ENCODE data around the gene BTG1.
A peak's percentile ranks its signal among the peaks of the same experiment; 100 is the strongest.
"Not testable (repeated sequence)": the region's sequence is repeated elsewhere in the genome, so short reads cannot be mapped to it uniquely, and the experiment has no call there.

BTG1 gene

DNA sequence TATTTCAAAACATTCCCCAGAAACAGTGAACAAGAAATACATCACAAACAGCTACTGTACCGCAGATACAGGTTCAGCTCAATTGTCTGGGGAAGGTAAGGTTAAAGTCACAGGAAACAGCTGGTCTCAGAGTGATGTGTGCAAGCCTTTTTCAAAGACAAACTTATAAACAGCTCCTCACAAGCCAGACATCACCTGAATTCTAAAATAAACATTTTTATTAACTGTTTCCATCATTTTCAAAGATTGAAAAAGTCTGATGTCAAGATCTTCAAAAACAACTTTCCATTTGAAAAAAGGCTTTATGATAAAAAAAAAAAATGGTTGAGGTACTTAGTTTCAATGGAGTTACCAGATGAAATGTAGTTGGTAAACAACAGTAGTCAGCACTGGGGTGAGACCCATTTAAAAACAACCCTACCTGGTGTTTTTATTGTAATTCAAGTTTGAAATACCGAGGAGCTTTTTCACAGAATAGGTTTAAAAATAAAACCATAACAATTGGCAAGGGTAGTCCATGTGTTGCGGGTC is 4.0 kb downstream of the BTG1 start:
- no peak for ATAC-seq
- no peaks in the 10 kb centered on the region for H3K9me3 Mint-ChIP-seq
- H3K27me3 Mint-ChIP-seq = no peaks in the 10 kb centered on the region
- peak overlapping the region; percentile 99 for H3K27ac Mint-ChIP-seq
- peak overlapping the region; percentile 95 for H3K4me3 Mint-ChIP-seq
- peaks cover 92% of the 10 kb centered on the region for H3K36me3 Mint-ChIP-seq
- peaks cover 33% of the 10 kb centered on the region for H3K4me1 Mint-ChIP-seq

DNA sequence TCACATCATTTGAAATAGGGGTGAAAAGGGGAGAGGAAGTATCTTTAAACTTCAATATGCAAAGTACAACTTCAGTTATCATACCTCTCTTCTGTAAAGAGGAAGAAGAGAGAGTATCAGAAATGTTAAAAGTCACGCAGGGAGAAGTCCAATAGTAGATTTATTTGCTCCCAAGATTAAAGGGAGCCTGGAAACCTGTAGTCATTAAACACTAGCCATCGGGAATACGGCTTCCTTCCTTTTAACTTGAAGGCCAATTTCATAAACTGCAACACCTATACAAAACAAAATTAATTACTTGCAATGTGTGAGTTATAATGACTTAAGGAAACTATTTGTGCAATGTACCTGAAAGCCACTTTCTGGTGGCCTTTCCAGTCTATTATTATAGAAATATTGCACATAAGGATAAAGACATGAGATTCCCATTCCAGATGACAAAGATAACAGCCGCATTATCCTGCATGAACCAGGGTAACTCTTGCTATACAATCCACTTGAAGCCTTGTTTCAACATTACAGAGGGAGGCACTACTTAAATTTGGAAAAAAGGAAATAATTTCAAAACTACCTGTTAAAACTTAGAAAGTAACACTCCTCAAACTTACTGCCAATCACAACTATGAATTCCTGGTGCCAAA is 4.6 kb downstream of the BTG1 start:
- H3K27me3 Mint-ChIP-seq = no peaks in the 10 kb centered on the region
- peak overlapping the region; percentile 99 for H3K27ac Mint-ChIP-seq
- peaks cover 39% of the 10 kb centered on the region for H3K4me1 Mint-ChIP-seq
- H3K4me3 Mint-ChIP-seq = peak overlapping the region; percentile 95
- peaks cover 92% of the 10 kb centered on the region for H3K36me3 Mint-ChIP-seq
- no peak for ATAC-seq
- H3K9me3 Mint-ChIP-seq = peaks cover 3% of the 10 kb centered on the region

DNA sequence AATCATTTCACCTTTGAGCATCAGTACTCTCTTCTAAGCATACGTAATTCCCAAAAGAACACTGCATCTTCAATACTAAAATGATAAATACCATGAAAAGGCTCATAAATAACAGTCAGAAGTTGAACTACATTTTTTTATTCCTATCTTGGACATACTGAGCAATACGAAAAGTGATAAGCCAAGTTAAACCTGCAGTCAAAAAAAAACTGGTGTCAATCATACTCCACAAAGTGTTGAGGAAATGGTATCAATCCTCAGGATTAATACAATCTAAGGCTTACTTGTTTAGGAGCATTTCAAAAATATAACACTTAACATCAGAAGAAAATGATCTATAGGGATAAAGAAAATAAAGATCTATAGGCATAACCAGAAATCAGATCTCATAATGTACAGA is 5.5 kb downstream of the BTG1 start:
- peak overlapping the region; percentile 99 for H3K27ac Mint-ChIP-seq
- H3K36me3 Mint-ChIP-seq = peaks cover 86% of the 10 kb centered on the region
- ATAC-seq = no peak
- H3K4me3 Mint-ChIP-seq = peak overlapping the region; percentile 95
- H3K4me1 Mint-ChIP-seq = peaks cover 48% of the 10 kb centered on the region
- H3K27me3 Mint-ChIP-seq = no peaks in the 10 kb centered on the region
- peaks cover 3% of the 10 kb centered on the region for H3K9me3 Mint-ChIP-seq

DNA sequence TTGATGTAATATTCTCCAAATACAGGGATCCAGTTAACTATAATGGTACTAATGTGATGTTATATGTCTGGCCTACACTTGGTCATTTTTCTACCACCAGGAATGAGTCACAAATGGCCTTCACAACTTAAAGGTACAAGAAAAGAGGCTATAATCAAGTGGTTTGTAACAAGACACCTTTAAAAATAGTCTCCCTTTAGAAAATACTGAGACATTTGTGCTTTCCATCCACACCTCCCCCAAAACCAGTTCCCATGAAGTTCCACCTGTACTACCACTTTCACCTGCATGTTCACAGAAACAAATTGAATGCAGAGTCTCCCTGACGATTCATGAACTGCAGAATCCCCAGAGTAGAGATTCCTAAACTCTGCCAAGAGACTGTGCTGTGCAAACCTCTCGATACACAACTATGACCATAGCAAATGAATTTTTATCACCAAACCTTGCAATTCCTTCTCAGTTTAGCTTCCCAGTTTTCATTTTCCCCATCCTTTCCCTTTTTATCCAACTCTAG is 6.0 kb downstream of the BTG1 start:
- H3K27ac Mint-ChIP-seq = peak overlapping the region; percentile 99
- peak overlapping the region; percentile 95 for H3K4me3 Mint-ChIP-seq
- no peak for ATAC-seq
- H3K36me3 Mint-ChIP-seq = peaks cover 82% of the 10 kb centered on the region
- peaks cover 3% of the 10 kb centered on the region for H3K9me3 Mint-ChIP-seq
- peaks cover 52% of the 10 kb centered on the region for H3K4me1 Mint-ChIP-seq
- no peaks in the 10 kb centered on the region for H3K27me3 Mint-ChIP-seq

DNA sequence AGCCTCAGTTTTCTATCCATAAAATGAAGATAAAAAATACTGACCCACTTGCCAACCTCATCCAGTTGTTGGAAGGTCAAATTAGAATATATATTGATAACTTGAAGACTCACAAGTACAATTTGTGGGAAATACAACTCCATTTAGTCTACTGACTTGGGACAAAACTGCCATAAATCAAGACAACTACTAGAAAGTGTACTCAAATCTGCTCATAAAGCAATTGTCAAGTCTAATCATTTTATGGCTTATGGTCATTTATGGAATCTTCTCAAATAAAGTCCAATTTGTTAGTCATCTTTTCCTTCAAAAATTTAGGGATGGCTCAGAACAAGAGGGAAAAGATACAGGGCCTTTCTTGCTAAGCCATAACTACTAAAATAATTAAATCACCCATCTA is 7.0 kb downstream of the BTG1 start:
- Mint-ChIP-seq H3K9me3 (peaks cover 3% of the 10 kb centered on the region), H3K4me1 (peaks cover 63% of the 10 kb centered on the region), H3K36me3 (peaks cover 71% of the 10 kb centered on the region), H3K27ac (peak overlapping the region; percentile 60), H3K27me3 (no peaks in the 10 kb centered on the region), H3K4me3 (peak overlapping the region; percentile 95)
- no peak for ATAC-seq

DNA sequence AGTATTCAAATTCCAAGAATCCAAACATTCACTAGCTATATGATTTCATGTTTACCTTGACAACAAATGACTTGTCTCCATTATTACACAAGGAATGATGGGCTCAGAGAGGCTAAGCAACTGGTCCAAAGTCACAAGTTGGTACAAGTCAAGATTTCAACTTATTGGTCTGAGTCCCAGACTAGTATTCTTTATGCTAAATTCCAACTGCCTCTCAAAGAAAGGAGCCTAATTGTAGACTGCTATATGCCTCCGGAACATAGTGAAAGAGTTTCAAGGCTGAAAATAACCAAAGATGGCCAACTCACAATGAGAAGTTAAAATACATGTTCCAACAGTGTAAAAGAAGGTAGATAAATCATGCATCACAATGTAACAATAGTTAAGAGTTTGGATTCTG is 7.5 kb downstream of the BTG1 start:
- peak overlapping the region; percentile 95 for H3K4me3 Mint-ChIP-seq
- no peak for ATAC-seq
- peak overlapping the region; percentile 60 for H3K27ac Mint-ChIP-seq
- H3K4me1 Mint-ChIP-seq = peaks cover 68% of the 10 kb centered on the region
- H3K36me3 Mint-ChIP-seq = peaks cover 66% of the 10 kb centered on the region
- H3K27me3 Mint-ChIP-seq = no peaks in the 10 kb centered on the region
- peaks cover 3% of the 10 kb centered on the region for H3K9me3 Mint-ChIP-seq

DNA sequence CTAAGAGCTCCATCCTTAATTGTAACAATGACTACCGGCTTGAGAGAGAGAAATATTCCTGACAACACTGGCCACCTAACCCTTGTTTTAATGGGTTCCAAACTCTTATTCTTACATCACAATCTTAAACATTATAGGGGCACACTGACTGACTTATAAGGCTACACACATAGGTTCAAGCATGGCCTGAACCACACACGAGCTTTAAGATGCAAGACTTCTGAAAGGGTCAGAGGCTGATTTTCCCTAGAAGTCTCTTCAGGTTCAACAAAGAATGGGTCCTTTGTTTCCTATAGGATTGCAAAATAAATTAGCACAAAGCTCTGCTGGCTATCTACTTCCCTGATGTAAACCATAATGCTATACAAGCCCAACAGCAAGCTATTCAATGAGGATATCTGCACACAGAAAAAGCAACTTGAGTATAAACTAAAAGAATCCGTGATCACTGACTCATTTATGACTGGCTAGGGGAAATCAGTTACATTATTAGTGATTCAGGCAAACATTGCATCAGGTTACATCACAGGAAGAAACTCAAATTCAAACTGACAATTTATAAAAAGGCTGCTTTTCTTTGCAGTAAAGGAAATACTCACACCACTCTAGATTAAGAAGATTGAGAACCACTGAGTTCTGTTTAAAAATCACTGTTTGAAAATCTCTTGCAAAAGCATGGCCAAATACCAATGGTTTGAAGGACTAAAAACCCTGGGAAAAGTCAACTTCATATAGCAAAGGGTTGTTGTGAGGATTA is 8.5 kb downstream of the BTG1 start:
- H3K27ac Mint-ChIP-seq = peak overlapping the region; percentile 23
- peaks cover 75% of the 10 kb centered on the region for H3K4me1 Mint-ChIP-seq
- H3K9me3 Mint-ChIP-seq = peaks cover 3% of the 10 kb centered on the region
- H3K4me3 Mint-ChIP-seq = peak overlapping the region; percentile 95
- no peak for ATAC-seq
- peaks cover 58% of the 10 kb centered on the region for H3K36me3 Mint-ChIP-seq
- no peaks in the 10 kb centered on the region for H3K27me3 Mint-ChIP-seq

DNA sequence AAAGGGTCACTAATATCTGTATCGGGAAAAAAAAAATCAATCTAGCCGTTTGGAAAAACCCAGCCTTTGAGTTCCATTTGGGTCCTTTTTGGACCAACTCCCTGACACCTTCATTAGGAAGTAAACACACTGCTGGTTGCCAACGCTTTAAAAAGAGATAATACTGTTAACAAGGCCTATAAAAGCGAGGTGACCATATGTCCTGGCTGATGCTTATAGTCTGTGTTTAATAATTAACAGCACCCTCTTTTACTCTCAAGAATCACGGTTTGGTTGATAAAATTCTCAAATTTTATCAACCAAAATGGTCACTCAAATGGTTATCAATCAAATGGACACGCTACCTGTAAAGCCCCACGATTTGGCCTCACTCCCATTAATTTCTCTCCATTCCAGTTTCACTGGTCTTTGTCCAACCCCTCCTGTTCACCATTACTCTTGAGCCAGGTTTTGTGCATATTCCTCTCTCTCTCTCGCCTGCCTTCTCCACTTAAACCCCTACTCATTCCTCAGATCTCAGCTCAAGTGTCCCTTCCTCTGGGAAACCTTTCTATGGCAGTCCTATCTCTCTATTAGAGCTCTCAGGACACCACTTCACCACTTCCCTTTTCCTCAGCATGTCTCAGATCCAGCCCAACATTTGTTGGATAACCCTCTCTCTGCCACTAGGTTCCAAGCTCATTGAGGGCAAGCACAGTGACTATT is 9.5 kb downstream of the BTG1 start:
- peaks cover 57% of the 10 kb centered on the region for H3K36me3 Mint-ChIP-seq
- peaks cover 3% of the 10 kb centered on the region for H3K9me3 Mint-ChIP-seq
- peak overlapping the region; percentile 95 for H3K4me3 Mint-ChIP-seq
- peak overlapping the region; percentile 23 for H3K27ac Mint-ChIP-seq
- no peak for ATAC-seq
- no peaks in the 10 kb centered on the region for H3K27me3 Mint-ChIP-seq
- H3K4me1 Mint-ChIP-seq = peaks cover 84% of the 10 kb centered on the region

DNA sequence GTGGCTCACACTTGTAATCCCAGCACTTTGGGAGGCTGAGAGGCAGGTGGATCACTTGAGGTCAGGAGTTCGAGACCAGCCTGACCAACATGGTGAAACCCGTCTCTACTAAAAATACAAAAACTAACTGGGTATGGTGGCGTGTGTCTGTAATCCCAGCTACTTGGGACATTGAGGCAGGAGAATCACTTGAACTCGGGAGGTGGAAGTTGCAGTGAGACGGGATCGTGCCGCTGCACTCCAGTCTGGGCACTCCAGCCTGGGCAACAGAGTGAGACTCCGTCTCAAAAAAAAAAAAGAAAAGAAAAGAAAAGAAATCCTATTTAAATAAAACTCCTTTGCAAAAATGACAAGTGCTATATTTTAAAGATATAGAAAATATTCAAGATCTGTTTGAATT is 10.1 kb downstream of the BTG1 start:
- peak overlapping the region; percentile 74 for H3K27ac Mint-ChIP-seq
- not testable (repeated sequence) for H3K9me3 Mint-ChIP-seq, H3K27me3 Mint-ChIP-seq, ATAC-seq
- H3K4me1 Mint-ChIP-seq = peaks cover 91% of the 10 kb centered on the region
- H3K36me3 Mint-ChIP-seq = peaks cover 56% of the 10 kb centered on the region
- peak overlapping the region; percentile 95 for H3K4me3 Mint-ChIP-seq

DNA sequence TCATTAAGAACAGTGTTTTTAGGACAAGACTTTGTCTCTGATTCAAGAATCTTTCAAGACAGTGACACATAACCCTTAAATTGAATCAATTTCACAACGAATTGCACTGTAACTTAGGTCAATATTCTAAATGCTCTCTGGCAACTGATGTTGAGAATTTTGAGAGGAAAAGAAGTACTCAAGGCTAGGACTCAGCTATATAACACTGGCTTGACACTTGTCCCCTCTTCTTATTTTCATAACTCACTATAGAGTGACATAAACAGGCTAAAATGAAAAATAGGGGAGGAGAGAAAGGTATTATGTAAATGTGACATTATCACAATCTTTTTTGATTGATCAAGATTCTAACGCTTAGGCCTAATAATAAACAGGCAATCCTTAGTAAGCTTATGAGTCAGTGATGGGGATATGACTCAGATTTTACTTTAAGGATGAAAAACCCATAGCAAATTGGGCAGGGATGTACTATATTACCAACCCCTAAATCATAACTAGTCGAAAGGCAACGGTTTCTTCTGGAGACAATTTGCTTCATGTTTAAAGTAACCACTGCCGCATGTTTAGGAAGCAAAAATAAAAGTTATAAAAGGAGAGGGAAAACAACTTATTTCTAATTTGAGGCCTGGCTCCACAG is 10.9 kb downstream of the BTG1 start:
- Mint-ChIP-seq H3K27ac (peak overlapping the region; percentile 74), H3K27me3 (no peaks in the 10 kb centered on the region), H3K4me3 (peak overlapping the region; percentile 70), H3K9me3 (peaks cover 3% of the 10 kb centered on the region), H3K4me1 (peaks cover 86% of the 10 kb centered on the region), H3K36me3 (peaks cover 51% of the 10 kb centered on the region)
- ATAC-seq = peak; percentile 47

DNA sequence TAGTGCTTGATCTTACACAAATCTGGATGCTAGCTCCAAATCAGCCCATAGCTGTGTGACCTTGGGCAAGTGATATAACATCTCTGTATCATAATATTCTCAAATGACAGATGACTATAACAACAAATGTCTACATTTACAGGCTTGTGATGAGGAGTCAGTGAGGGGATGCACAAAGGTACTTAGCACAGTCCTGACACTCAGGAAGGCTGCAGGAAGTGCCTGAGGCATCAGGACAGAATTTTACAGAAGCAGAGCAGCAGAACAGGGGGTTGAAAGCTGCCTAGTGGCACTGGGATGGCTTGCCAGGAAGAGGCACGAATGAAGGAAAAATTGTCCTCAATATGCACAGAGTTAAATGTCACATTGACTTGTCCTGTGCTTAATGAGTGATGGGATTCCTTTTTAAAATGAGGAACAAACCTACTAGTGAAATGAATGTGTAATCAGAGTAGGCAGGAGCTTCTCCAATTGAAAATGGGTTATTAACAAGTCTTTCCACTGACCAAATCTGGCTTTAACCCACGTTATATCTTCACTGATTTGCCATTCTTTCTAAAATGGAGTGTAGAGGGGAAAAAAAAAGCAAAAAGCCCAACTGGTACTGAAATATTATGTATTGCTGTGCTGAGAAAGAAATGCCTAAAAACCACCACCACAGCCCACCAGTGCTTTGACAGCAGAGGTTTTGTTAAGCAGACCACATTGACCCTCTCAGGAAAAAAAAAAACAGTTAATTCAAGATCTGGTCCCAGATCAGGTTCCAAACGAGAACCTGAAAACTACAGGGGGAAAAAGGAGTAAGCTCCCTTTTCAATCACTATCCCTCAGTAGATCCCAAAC is 11.6 kb downstream of the BTG1 start:
- no peaks in the 10 kb centered on the region for H3K27me3 Mint-ChIP-seq
- peak overlapping the region; percentile 74 for H3K27ac Mint-ChIP-seq
- peaks cover 90% of the 10 kb centered on the region for H3K4me1 Mint-ChIP-seq
- H3K36me3 Mint-ChIP-seq = peaks cover 54% of the 10 kb centered on the region
- peak overlapping the region; percentile 70 for H3K4me3 Mint-ChIP-seq
- ATAC-seq = peak; percentile 79
- H3K9me3 Mint-ChIP-seq = peaks cover 3% of the 10 kb centered on the region

DNA sequence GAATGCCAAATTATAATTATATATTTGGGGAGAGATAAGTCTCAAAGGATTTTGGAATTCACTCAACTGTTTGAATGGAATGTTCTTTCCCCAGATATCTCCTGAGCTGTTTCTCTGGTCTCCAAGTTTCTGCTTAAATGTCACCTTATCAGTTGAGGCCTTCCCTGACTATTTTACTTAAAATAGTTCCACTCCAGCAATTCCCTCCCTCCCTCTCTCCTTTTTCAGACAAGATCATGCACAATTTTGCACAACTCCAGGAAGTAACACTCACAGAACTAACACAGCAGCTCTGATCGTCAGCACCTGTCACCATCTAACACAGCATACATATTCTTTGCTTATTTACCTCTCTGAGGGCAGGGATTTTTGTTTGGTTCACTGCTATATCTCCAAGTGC is 12.5 kb downstream of the BTG1 start:
- peaks cover 51% of the 10 kb centered on the region for H3K36me3 Mint-ChIP-seq
- ATAC-seq = no peak
- peak overlapping the region; percentile 47 for H3K4me3 Mint-ChIP-seq
- peaks cover 86% of the 10 kb centered on the region for H3K4me1 Mint-ChIP-seq
- peaks cover 3% of the 10 kb centered on the region for H3K9me3 Mint-ChIP-seq
- H3K27ac Mint-ChIP-seq = peak overlapping the region; percentile 74
- H3K27me3 Mint-ChIP-seq = no peaks in the 10 kb centered on the region

DNA sequence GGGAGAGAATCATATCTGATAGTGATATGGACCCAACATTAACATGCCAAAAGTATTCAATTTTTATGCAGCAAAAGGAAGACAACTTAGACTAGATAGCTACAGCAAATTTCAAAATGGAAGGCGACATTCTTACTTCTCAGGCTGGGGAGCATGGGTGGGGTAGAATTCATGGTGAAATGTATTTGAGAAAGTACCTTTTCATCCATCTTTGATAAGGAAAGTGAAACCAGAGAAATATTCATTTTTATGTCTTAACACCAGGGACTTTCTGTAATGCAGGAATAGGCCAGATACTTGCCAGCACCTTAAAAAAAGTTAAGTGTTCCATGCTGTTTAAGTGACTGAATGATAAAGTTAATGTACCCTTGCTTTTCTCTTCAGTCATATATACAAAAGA is 13.4 kb downstream of the BTG1 start:
- Mint-ChIP-seq H3K9me3 (peaks cover 3% of the 10 kb centered on the region), H3K36me3 (peaks cover 50% of the 10 kb centered on the region), H3K27ac (peak overlapping the region; percentile 44), H3K4me3 (peak overlapping the region; percentile 35), H3K4me1 (peaks cover 78% of the 10 kb centered on the region), H3K27me3 (no peaks in the 10 kb centered on the region)
- ATAC-seq = no peak

DNA sequence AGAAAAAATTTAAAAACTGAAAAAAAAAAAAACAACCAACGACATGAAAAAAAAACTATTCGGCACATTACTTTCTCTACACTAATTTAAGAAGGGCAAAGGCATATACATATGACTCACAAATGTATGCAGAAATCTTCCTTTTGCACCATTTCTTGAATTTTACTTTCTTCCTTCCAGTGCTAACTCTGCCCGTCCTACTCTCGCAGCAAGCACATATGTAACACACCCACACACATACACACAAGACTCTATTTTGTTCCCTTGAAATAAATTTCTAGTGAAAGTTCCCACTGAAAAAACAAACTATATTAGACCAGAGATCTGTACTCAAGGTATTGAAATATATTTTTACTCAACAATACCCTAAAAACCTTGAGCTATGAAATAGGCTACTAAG is 14.6 kb downstream of the BTG1 start:
- H3K27ac Mint-ChIP-seq = peak overlapping the region; percentile 44
- H3K9me3 Mint-ChIP-seq = no peaks in the 10 kb centered on the region
- H3K4me3 Mint-ChIP-seq = peak overlapping the region; percentile 32
- ATAC-seq = no peak
- H3K4me1 Mint-ChIP-seq = peaks cover 74% of the 10 kb centered on the region
- peaks cover 44% of the 10 kb centered on the region for H3K36me3 Mint-ChIP-seq
- no peaks in the 10 kb centered on the region for H3K27me3 Mint-ChIP-seq

Measured in stimulated activated memory B cell treated with anti-CD40 and anti-IgM and Interleukin-4, amounts not matched to agents 10 μg/mL and 1 μg/mL and 100 μg/mL, for 72 hours (primary cell).